GM21447 (cell line): Measurements from ENCODE around the gene FABP3.

Source experiments
- ATAC-seq: cut with Tn5 transposase; IDR thresholded peaks from one replicate; pipeline ENCODE4 v1.9.1; 2021; ENCODE audit not compliant: unreplicated experiment

Gene FABP3

DNA sequence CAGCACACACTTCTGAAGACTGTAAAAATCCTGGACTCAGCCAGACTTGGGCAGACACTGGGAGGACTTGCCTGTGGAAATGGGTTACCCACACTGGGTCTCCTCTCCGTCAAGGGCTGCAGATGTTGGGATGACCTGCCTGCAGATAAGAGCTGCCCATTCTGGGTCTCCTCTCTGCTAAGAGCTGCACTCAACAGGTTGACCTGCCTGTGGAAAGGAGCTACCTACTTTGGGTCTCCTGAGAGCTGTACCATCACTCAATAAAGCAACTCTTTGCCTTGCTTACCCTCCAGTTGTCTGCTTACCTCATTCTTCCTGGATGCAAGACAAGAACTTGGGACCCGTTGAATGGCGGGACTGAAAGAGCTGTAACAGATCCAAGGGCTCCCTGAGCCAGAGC, 47.9 kb downstream of the FABP3 start:
- ATAC-seq, result no peak

DNA sequence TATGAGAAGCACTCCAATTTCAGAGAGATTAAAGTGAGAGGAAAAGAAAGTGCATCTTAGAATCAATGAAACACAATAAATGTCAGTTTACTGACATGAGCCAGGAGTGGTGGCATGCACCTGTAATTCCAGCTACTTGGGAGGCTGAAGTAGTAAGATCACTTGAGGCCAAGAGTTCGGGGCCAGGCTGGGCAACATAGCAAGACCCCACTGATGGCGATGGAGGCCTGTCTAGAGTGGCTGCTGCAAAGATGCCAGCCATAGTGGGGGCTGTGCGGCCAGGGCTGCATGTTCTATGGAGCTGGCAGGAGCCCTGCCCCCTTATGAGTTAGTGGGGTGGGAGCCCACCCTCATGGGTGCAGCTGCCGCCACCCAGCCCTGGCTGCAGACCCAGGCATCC, 48.8 kb downstream of the FABP3 start:
- no peak for ATAC-seq

DNA sequence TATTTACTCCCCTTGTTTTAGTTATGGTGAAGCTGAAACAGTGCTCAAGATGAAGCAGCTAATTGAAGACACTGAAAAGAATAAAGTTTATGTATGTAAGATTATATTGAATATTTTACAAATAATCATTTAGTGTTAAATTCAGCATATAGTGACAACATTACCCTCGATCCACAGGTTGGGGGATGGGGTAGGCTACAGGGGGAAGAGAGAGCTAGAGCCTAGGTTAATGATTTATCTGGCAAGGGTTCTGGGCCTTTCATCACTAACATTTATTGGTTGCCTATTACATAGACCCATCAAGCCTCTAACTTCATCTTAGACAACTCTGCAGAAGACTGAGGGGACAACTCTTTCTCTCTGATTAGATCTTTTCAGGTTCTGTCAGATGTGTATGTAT, 54.7 kb downstream of the FABP3 start:
- no peak for ATAC-seq

DNA sequence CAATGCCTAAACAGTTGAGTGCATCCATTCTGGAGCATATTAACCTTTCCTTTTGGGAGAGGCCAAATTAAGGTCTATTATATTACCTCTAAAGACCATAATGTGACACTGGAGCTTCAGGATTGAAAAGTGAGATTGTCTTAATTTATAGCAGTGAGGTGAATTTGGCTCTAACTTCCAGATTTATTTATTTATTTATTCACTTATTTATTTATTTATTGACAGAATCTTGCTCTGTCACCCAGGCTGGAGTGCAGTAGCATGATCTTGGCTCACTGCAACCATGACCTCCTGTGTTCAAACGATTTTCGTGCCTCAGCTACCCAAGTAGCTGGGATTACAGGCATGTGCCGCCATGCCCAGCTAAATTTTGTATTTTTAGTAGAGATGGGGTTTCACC, 57.0 kb downstream of the FABP3 start:
- no peak for ATAC-seq
